Measurements from ENCODE around the gene WDR81. TPM values are rescaled to one million over a fixed set of nuclear protein-coding genes. Genes with fewer than 3 reads are reported as not detected.

Gene WDR81
- total RNA-seq: 10 to 100 TPM; 25.7 to 40.8 (median 32.1) TPM

DNA sequence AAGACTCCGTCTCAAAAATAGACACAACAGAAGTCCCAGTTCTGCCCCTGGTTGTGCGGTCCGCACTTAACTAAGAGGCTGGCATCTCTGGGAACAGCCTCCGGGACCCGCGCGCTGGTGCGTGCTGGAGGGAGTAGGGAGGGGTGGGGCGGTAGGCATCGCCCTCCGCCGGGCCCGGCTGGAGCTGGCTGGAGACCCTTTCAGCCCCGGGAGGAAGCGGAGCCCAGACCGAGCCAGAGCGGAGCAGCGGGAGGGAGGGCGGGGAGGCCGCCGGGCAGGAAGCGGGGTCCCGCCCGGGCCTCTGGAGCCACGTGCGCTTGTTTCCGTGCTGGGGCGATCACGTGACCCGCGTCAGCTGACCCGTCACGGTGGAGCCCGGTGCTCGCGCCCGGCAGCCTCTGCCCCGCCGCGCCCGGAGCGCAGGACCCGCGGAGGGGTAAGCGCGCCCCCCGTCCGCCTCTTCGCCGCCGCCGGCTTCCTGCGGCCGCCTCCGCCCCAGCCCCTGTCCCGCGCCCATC, at the start of gene WDR81:
Gene WDR81, plus strand, starts transcription at position 354 of the 518 bp plus-strand sequence. CDS start 256 bp downstream, outside the sequence.
- Histone ChIP-seq H3K9me3 (no peaks in the 10 kb centered on the region), H3K27ac (replicated peaks in 1 of 4) (peak within 1 kb of the TSS; percentile 85 to 89 (median 86)), H3K36me3 (peaks cover 9 to 39% (median 31%) of the 10 kb centered on the region in 4 donors), H3K4me1 (peaks cover 35 to 79% (median 67%) of the 10 kb centered on the region in 4 donors), H3K27me3 (no peaks in the 10 kb centered on the region), H3K4me3 (peak within 1 kb of the TSS; percentile 74 to 94 (median 84))
- 0% methylated on average over 10 of the region's 57 CpGs for WGBS
- intact Hi-C loops (cut with DNase I): loop anchor here (5.0 kb wide), 2 partner anchors 58 to 138 kb away; no protein-coding TSS in a partner anchor
- TF ChIP-seq POLR2A (IDR thresholded peaks at IDR 0.05; ENCODE audit: low read depth) (no peak), CTCF (IDR thresholded peaks at IDR 0.05) (no peak), POLR2AphosphoS5 (IDR thresholded peaks at IDR 0.05) (peak; percentile 70 to 86), EP300 (IDR thresholded peaks at IDR 0.05) (no peak)
- DNase-seq (ENCODE audit: extremely low spot score): peak; percentile 98

- TF ChIP-seq EP300 (IDR thresholded peaks at IDR 0.05): no peak
- no peak for TF ChIP-seq POLR2AphosphoS5 (IDR thresholded peaks at IDR 0.05)
- no peak for TF ChIP-seq CTCF (IDR thresholded peaks at IDR 0.05)
- TF ChIP-seq POLR2A (IDR thresholded peaks at IDR 0.05; ENCODE audit: low read depth): no peak
- WGBS: 90% methylated on average over 13 of the region's 13 CpGs
- no peak for DNase-seq (ENCODE audit: extremely low spot score)
Measured at GRCh38 chr17:1676401-1676800, 48.1 kb upstream of the WDR81 start.

GRCh38 chr17:1683459-1683858, 41.0 kb upstream of the WDR81 start:
- Histone ChIP-seq H3K27ac (replicated peaks in 1 of 4) (peak overlapping the region; percentile 92 to 98 (median 95)), H3K36me3 (peaks cover 46 to 49% (median 48%) of the 10 kb centered on the region in 4 donors)
- no peak for TF ChIP-seq CTCF (IDR thresholded peaks at IDR 0.05)
- TF ChIP-seq POLR2AphosphoS5 (IDR thresholded peaks at IDR 0.05): no peak
- no peak for TF ChIP-seq EP300 (IDR thresholded peaks at IDR 0.05)
- no peak for TF ChIP-seq POLR2A (IDR thresholded peaks at IDR 0.05; ENCODE audit: low read depth)

More at GRCh38 chr17:1676401-1676800, 48.1 kb upstream of the WDR81 start:
- no peak overlapping the region for H3K4me3 ChIP-seq
- peaks cover 0 to 4% (median 0%) of the 10 kb centered on the region in 4 donors for H3K4me1 ChIP-seq
- intact Hi-C loops (cut with DNase I): no loop called here
- H3K27ac ChIP-seq (replicated peaks in 1 of 4): peak overlapping the region in 1 of 4 donors; percentile 10
- peaks cover 99 to 100% (median 100%) of the 10 kb centered on the region in 4 donors for H3K36me3 ChIP-seq
- no peaks in the 10 kb centered on the region for H3K9me3 ChIP-seq
- H3K27me3 ChIP-seq: no peaks in the 10 kb centered on the region

GRCh38 chr17:1684378-1685189, 39.9 kb upstream of the WDR81 start, which contains the start of gene PRPF8:
TSS of gene PRPF8 (minus strand) at chr17:1684867. CDS start at chr17:1684571, 296 bp downstream.
- Histone ChIP-seq H3K27me3 (no peaks in the 10 kb centered on the region), H3K9me3 (no peaks in the 10 kb centered on the region), H3K27ac (replicated peaks in 1 of 4) (peak within 1 kb of the TSS; percentile 92 to 98 (median 95)), H3K4me1 (peaks cover 23 to 33% (median 29%) of the 10 kb centered on the region in 4 donors), H3K4me3 (peak within 1 kb of the TSS; percentile 79 to 99 (median 89)), H3K36me3 (peaks cover 35 to 38% (median 37%) of the 10 kb centered on the region in 4 donors)
- TF ChIP-seq CTCF (IDR thresholded peaks at IDR 0.05): peak in 2 of 3 experiments; percentile 5 to 15
- TF ChIP-seq POLR2A (IDR thresholded peaks at IDR 0.05; ENCODE audit: low read depth): peak; percentile 99
- no peak for TF ChIP-seq EP300 (IDR thresholded peaks at IDR 0.05)
- peak; percentile 100 for TF ChIP-seq POLR2AphosphoS5 (IDR thresholded peaks at IDR 0.05)
- under 1% methylated on average over 29 of the region's 72 CpGs for WGBS
- intact Hi-C loops (cut with DNase I): no loop called here
- DNase-seq (ENCODE audit: extremely low spot score): peak; percentile 100

More at GRCh38 chr17:1683459-1683858, 41.0 kb upstream of the WDR81 start:
- intact Hi-C loops (cut with DNase I): no loop called here
- peaks cover 23 to 33% (median 29%) of the 10 kb centered on the region in 4 donors for H3K4me1 ChIP-seq
- H3K27me3 ChIP-seq: no peaks in the 10 kb centered on the region
- DNase-seq (ENCODE audit: extremely low spot score): no peak
- H3K4me3 ChIP-seq: peak overlapping the region; percentile 79 to 99 (median 89)
- H3K9me3 ChIP-seq: no peaks in the 10 kb centered on the region
- WGBS: 79% methylated on average over 5 of the region's 5 CpGs
